Loucy (cell line): ENCODE measurements around the gene ASTL.

Experiments
- CTCF ChIP-seq: fragments of 200-600 bp; sonication (generic); conservative IDR thresholded peaks from 2 replicates; pipeline ENCODE4 v1.5.1; 2014; ENCODE audit warnings: mild to moderate bottlenecking, antibody characterized with exemption, low read length
- EZH2phosphoT487 ChIP-seq: fragments of 200-600 bp; IDR thresholded peaks from 2 replicates; pipeline ENCODE4 v1.6.1; 2018; ENCODE audit warnings: antibody characterized with exemption, mild to moderate bottlenecking, moderate library complexity, borderline replicate concordance

DNA sequence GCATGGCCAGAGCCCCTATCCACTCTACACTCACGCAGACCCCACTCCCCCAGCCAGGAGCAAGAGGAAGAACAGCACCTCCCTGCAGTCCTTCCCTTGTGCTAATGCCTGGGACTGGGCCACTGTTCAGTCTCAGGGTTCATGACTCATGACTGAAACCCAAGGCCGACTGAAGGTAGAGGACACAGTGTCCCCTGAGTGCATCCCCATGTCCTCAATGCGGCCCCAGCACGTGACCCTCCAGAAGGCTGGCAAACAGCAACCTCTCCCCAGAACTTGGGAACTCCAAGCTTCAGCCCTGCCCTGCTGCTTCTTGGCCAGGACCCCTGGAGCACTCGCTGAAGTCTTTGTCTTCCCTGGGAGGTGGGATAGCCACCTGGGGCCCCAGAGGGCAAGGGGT is 15.9 kb downstream of the ASTL start:
- no peak for TF ChIP-seq CTCF
- no peak for TF ChIP-seq EZH2phosphoT487
